GM19035 (cell line): ENCODE data around the gene CREG2.

Experiments
- ATAC-seq: cut with Tn5 transposase; IDR thresholded peaks from one replicate; pipeline ENCODE4 v1.9.1; 2021; ENCODE audit not compliant: unreplicated experiment

CREG2 gene

GRCh38 chr2:101310090-101310833, 77.0 kb downstream of the CREG2 start:
- ATAC-seq: no peak

- ATAC-seq: peak; percentile 66
Observed at GRCh38 chr2:101308432-101309210, 78.7 kb downstream of the CREG2 start, which contains the start of gene RNF149. Gene RNF149, minus strand, starts transcription at chr2:101308701. Its CDS starts 113 bp downstream, at chr2:101308588.

GRCh38 chr2:101307950-101308431, 79.3 kb downstream of the CREG2 start:
- peak; percentile 16 for ATAC-seq

GRCh38 chr2:101307503-101307902, 79.8 kb downstream of the CREG2 start:
- no peak for ATAC-seq

GRCh38 chr2:101306410-101306809, 80.9 kb downstream of the CREG2 start:
- peak; percentile 3 for ATAC-seq

- ATAC-seq: no peak
Observed at GRCh38 chr2:101305492-101306078, 81.7 kb downstream of the CREG2 start.

GRCh38 chr2:101305035-101305434, 82.3 kb downstream of the CREG2 start:
- no peak for ATAC-seq

- ATAC-seq: no peak
Observed at GRCh38 chr2:101303688-101304087, 83.6 kb downstream of the CREG2 start.

GRCh38 chr2:101302016-101302415, 85.3 kb downstream of the CREG2 start:
- no peak for ATAC-seq

GRCh38 chr2:101300836-101301235, 86.5 kb downstream of the CREG2 start:
- ATAC-seq: no peak

GRCh38 chr2:101300164-101300563, 87.1 kb downstream of the CREG2 start:
- no peak for ATAC-seq

- no peak for ATAC-seq
Observed at GRCh38 chr2:101299604-101300003, 87.7 kb downstream of the CREG2 start.

- ATAC-seq: no peak
Observed at GRCh38 chr2:101297383-101297782, 89.9 kb downstream of the CREG2 start.

GRCh38 chr2:101296371-101296770, 90.9 kb downstream of the CREG2 start:
- ATAC-seq: no peak

- ATAC-seq: no peak
Observed at GRCh38 chr2:101295895-101296294, 91.4 kb downstream of the CREG2 start.
